Thoracic aorta (tissue), 2 donors: ENCODE measurements around the gene METAP1D. TPM values are rescaled to one million over a fixed set of nuclear protein-coding genes. Genes with fewer than 3 reads are reported as not detected.

Source experiments
- ATAC-seq: fragments of 150-250 bp; one replicate; pipeline ENCODE4 v1.8.0; 2017; ENCODE audit warnings: low read depth; ENCODE audit not compliant: insufficient number of reproducible peaks, low FRiP score
- DNase-seq: peaks from one replicate; pipeline ENCODE4 v3.0.0-alpha.2; 2020; ENCODE audit warnings: low spot score
- H3K27ac ChIP-seq, 2 donors: fragments of 200-600 bp; sonication (generic); 1 replicate in 1 of 2; 2 replicates in 1 of 2; pipeline ENCODE4 v1.5.1; 2016; ENCODE audit warnings: mild to moderate bottlenecking in 2 of 2, moderate library complexity in 2 of 2
- H3K27me3 ChIP-seq: fragments of 200-600 bp; sonication (generic); replicated peaks from 2 replicates; pipeline ENCODE4 v1.6.0; 2016; ENCODE audit warnings: mild to moderate bottlenecking; ENCODE audit not compliant: insufficient read depth
- H3K36me3 ChIP-seq: fragments of 200-600 bp; sonication (generic); one replicate; pipeline ENCODE4 v1.5.1; 2016
- H3K4me1 ChIP-seq, 2 donors: fragments of 200-600 bp; sonication (generic); 1 replicate in 1 of 2; 2 replicates in 1 of 2; pipeline versions ENCODE4 v1.5.1 to v1.6.0; 2016; ENCODE audit warnings: low read depth in 2 of 2, mild to moderate bottlenecking in 1 of 2; ENCODE audit not compliant: control insufficient read depth in 1 of 2
- H3K4me3 ChIP-seq: fragments of 200-600 bp; sonication (generic); 2 replicates; pipeline ENCODE4 v1.5.1; 2016; ENCODE audit warnings: mild to moderate bottlenecking
- H3K9me3 ChIP-seq: fragments of 200-600 bp; sonication (generic); 2 replicates; pipeline ENCODE4 v1.5.1; 2016
- total RNA-seq, 2 donors: library from RNA; depleted of rRNA; stranded (reverse); fragments of >200 nt; gene quantifications; one replicate each; pipeline versions ENCODE4 v1.1.0 to v1.2.3, GENCODE V29; 2016
- TF ChIP-seq, protein P1 (sequence below): fragments of 200-600 bp; sonication (generic); IDR thresholded peaks from one replicate; pipeline ENCODE4 v1.5.1; 2019; ENCODE audit warnings: antibody characterized with exemption

The METAP1D gene
- total RNA-seq, 2 donors from 2014 or later, result 3.2 to 10.8 TPM

DNA sequence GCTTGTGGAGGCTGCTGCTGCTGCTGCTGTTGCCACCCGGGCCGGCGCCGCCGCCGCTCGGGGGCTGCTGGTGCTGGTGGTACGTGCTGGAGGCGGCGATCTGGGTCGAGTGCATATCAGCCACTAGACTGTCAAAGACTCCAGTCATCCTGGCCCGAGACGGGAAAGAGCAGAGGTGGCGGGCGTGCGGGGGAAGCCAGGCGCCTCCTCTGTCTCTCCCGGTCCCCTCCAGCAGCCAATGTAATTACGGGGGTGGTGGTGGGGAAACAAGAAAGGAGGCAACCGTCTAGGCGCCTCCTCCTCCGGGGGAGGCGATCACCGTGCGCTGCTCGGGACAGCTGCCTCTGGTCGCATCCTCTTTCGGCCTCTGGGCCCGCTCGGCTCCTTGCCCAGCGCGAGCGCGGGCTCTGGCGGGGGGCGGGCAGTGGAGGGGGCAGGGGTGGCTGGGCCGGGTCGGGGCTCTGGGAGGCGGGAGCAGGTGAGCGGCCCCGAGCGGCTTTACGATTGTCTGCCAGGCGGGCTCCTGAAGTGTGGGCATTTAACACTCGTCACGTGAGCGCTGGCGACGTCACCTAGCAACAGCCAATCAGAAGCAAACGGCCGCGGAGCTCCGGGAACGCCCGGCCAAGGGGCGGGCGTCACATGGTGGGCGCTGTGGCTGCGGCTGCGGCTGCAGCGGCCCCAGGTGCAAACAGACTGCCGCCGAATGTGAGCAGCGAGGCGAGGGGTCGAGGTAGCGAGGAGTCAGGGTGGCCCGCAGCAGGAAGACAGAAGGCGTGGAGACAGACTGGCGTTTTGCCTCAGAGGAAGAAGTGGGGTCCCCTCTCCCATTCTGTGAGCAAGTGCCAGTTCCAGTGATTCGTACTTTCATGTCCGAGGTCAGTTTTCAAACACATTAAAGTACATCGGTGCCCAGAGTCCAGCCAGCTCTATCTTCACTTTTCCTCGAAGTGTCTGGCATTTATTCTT, 102.9 kb downstream of the METAP1D start, which contains the start of gene DLX2:
TSS of gene DLX2 (minus strand) at position 510 of the 969 bp plus-strand sequence. CDS start at position 148, 362 bp downstream.
- Histone ChIP-seq H3K36me3 (no peaks in the 10 kb centered on the region), H3K27me3 (peaks cover 69% of the 10 kb centered on the region), H3K4me1 (peaks cover 32 to 57% of the 10 kb centered on the region in 2 donors), H3K27ac (no peak within 1 kb of the TSS), H3K4me3 (peak within 1 kb of the TSS; percentile 72), H3K9me3 (no peaks in the 10 kb centered on the region)
- TF ChIP-seq, protein P1, sequence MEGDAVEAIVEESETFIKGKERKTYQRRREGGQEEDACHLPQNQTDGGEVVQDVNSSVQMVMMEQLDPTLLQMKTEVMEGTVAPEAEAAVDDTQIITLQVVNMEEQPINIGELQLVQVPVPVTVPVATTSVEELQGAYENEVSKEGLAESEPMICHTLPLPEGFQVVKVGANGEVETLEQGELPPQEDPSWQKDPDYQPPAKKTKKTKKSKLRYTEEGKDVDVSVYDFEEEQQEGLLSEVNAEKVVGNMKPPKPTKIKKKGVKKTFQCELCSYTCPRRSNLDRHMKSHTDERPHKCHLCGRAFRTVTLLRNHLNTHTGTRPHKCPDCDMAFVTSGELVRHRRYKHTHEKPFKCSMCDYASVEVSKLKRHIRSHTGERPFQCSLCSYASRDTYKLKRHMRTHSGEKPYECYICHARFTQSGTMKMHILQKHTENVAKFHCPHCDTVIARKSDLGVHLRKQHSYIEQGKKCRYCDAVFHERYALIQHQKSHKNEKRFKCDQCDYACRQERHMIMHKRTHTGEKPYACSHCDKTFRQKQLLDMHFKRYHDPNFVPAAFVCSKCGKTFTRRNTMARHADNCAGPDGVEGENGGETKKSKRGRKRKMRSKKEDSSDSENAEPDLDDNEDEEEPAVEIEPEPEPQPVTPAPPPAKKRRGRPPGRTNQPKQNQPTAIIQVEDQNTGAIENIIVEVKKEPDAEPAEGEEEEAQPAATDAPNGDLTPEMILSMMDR, result no peak
- no peak for DNase-seq
- ATAC-seq, result no peak

DNA sequence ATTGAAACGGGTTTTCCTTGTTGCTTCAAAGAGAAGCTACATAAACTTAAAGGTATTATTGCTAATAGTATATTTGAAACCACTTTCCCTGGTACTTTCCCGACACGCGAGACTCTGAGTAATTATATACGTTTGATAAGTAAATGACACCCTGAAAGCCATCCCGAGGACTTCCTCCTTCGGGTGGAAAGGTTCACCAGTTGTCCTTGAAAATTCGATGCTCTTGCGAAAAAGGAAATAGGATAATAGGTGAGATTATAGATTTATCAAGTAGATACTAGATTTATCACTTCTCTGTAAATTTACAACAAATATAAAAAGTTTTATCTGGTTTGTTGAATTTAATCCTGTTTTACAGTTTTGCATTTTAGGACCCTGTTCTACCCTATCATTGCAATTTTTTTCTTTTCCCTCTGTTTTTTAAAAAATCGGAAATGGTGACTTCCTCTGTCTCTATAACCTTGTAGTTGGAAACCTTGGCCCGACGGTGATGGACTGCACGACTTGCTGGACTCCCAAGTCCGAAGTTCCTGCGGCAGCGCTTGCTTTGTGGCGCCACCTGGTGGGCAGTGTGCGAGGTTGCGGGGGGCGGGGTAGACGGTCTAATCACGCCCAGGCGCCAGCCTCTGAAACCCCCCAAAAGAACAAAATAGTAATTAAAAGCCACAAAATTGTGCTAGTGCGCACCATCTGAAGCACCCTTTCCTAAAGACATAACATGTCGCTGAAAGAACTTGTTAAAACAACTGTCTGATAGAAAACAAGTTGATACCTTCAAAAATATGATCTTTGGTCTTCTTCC, 103.9 kb downstream of the METAP1D start:
- peaks cover 40 to 61% of the 10 kb centered on the region in 2 donors for H3K4me1 ChIP-seq
- ATAC-seq, result no peak

DNA sequence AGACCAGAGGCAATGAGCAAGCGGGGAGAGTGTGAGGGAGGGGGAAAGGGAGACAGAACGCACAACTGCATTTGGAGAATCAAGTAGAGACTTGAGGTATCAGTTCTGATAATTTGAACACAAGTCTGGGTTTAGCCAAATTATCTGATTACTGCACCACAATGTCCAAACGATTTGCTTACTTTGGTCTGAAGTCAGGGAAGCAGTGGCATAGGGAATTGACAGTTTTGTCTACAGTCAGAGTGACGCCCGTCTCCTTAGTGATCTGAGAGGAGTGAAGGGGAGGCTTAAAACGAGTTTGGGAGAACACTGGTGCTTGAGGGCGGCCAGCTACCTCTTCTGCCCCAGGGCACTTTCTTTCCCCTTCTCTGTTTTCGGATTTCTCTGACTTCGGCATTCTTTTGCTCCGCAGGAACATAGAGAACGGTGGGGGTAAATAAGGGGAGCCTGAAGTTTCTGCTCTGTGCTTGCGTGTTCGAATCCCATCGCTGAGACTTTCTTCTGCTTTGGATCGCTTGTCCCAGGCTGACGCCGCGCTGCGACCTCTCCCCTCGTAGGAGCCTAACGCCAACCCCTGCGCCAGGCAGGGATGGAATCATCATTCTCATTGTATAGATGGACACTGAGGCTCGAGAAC, 105.8 kb downstream of the METAP1D start:
- Histone ChIP-seq H3K27me3 (peaks cover 53% of the 10 kb centered on the region), H3K9me3 (no peaks in the 10 kb centered on the region), H3K4me1 (peaks cover 29 to 41% of the 10 kb centered on the region in 2 donors), H3K36me3 (no peaks in the 10 kb centered on the region), H3K27ac (no peak overlapping the region), H3K4me3 (peak overlapping the region; percentile 59)
- no peak for DNase-seq
- no peak for ATAC-seq
- TF ChIP-seq, protein P1, result no peak

More for the DNA sequence above, 103.9 kb downstream of the METAP1D start:
- H3K36me3 ChIP-seq, result no peaks in the 10 kb centered on the region
- no peak overlapping the region for H3K27ac ChIP-seq
- peaks cover 69% of the 10 kb centered on the region for H3K27me3 ChIP-seq
- TF ChIP-seq, protein P1, result peak; percentile 70
- DNase-seq, result no peak
- H3K9me3 ChIP-seq, result no peaks in the 10 kb centered on the region
- peak overlapping the region; percentile 72 for H3K4me3 ChIP-seq

DNA sequence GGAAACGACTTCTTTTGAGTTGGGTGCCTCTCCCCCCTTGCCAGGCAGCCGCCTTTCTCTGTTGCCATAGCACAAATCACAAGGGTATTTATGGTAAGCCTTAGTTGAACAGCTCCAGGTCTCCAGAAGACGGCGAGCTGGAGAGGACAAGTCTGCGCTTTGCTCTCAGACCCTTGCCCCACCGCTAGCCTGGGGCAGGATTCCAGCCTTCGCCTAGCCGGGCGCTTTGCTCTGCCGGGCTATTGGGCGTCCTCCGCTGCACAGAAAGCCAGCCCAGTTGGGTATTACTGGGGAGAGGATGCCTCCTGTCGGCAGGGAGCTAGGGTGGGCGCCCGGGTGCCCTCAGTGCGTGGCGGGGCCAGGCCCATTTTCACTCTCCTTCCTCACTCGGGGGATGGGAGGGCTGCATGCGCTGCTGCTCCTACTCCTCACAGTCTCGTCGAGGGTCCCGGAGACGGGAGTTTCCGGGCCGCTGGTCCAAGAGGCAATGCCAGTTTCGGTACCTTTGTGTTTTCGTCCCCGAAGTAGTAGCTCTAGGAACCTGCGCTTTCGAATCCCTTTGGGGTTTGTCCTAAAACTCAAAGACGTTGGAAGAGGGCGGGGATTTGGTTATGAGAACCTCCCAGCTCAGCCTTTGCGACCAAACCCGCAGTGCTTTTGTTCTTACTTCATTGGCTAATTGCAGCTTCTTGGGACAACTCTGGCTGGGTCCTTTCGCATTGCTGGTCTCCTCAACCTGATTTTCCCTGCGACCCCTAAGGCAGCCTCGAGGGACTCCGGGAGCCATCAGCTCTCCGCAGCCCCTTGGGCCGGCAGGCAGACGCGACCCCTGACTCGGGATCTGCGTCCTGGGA, 106.6 kb downstream of the METAP1D start:
- H3K4me3 ChIP-seq, result peak overlapping the region; percentile 59
- H3K4me1 ChIP-seq, result peaks cover 24 to 34% of the 10 kb centered on the region in 2 donors

More for the DNA sequence above, 106.6 kb downstream of the METAP1D start:
- DNase-seq, result no peak
- Histone ChIP-seq H3K9me3 (no peaks in the 10 kb centered on the region), H3K27me3 (peaks cover 45% of the 10 kb centered on the region), H3K36me3 (no peaks in the 10 kb centered on the region), H3K27ac (no peak overlapping the region)
- TF ChIP-seq, protein P1, result no peak
- no peak for ATAC-seq
